Measurements from ENCODE around the gene RNF180. TPM values are rescaled to one million over a fixed set of nuclear protein-coding genes. Genes with fewer than 3 reads are reported as not detected.

Gene RNF180
- total and polyA plus RNA-seq, 2 donors (not counting 3 experiments of a cell fraction or from before 2014, with no cell fraction given): 0.62 to 5.6 TPM

DNA sequence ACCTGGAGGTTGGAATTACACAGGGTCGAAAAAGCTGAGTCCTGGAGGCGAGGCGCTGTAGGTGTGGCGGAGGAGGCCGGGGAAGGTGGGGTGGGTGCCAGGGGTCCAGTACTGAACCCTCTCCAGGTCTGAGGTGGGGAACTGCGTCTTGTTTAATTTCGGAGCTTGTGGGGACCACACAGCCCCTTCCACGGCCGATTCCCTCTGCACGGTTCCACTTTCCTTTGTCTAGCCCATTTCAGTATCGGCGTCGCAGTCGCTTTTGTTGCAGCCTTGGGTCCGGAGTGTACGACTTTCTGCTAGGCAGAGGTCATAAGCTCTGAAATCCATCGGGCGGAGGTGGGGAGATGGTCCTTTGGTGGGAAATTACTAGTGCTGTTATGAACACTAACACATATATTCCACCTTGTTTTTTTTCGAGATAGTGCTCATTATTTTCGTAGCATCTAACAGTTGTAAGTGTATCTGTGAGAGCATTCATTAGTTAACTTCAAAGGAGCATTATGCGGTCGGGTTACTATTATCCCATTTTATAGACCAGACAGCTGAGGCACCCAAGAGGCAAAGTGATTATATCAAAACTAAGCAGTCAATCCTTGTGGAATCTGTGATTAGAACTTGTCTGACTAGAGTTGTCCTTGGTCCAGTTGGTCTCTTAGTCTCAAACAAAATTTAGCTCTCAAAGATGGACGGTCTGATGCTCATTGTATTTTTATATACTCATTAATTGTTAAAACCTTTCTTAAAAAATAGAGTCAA, 737 bp downstream of the RNF180 start:
- H3K79me2 ChIP-seq (ENCODE audit: control insufficient read depth, insufficient read depth, low read length): no peaks in the 10 kb centered on the region
- H3K4me3 ChIP-seq (replicated peaks in 1 of 3; ENCODE audit: insufficient read depth in 1 of 3, low read depth in 1 of 3, low read length in 3 of 3): peak overlapping the region; percentile 67 to 88 (median 77)
- FAIRE-seq (no peak), DNase-seq (ENCODE audit: low read depth, low spot score) (peak; percentile 29)
- TF ChIP-seq, protein P1, sequence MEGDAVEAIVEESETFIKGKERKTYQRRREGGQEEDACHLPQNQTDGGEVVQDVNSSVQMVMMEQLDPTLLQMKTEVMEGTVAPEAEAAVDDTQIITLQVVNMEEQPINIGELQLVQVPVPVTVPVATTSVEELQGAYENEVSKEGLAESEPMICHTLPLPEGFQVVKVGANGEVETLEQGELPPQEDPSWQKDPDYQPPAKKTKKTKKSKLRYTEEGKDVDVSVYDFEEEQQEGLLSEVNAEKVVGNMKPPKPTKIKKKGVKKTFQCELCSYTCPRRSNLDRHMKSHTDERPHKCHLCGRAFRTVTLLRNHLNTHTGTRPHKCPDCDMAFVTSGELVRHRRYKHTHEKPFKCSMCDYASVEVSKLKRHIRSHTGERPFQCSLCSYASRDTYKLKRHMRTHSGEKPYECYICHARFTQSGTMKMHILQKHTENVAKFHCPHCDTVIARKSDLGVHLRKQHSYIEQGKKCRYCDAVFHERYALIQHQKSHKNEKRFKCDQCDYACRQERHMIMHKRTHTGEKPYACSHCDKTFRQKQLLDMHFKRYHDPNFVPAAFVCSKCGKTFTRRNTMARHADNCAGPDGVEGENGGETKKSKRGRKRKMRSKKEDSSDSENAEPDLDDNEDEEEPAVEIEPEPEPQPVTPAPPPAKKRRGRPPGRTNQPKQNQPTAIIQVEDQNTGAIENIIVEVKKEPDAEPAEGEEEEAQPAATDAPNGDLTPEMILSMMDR (IDR thresholded peaks at IDR 0.05; ENCODE audit: extremely low read depth in 1 of 2, insufficient read depth in 1 of 2, low read depth in 1 of 2, low read length in 2 of 2): no peak
- TF ChIP-seq EZH2 (IDR thresholded peaks at IDR 0.05; ENCODE audit: borderline replicate concordance, low read depth, low read length, severe bottlenecking): no peak
- no peak for TF ChIP-seq POLR2A (IDR thresholded peaks at IDR 0.05; ENCODE audit: low read depth, low read length)
- TF ChIP-seq, protein P2, sequence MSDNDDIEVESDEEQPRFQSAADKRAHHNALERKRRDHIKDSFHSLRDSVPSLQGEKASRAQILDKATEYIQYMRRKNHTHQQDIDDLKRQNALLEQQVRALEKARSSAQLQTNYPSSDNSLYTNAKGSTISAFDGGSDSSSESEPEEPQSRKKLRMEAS (IDR thresholded peaks at IDR 0.05; ENCODE audit: insufficient read depth, insufficient read length): no peak
- TF ChIP-seq POLR2AphosphoS5 (IDR thresholded peaks at IDR 0.05; ENCODE audit: insufficient read depth, low read depth, low read length): no peak
- TF ChIP-seq GATA2 (IDR thresholded peaks at IDR 0.05; ENCODE audit: insufficient read depth, insufficient read length, low read depth, low read length): no peak
- no peak for TF ChIP-seq FOS (IDR thresholded peaks at IDR 0.05; ENCODE audit: borderline replicate concordance, insufficient read depth, low read length)
- no peak for TF ChIP-seq JUN (IDR thresholded peaks at IDR 0.05; ENCODE audit: borderline replicate concordance, insufficient read depth, insufficient read length, low read depth)
- no peak for TF ChIP-seq MYC (IDR thresholded peaks at IDR 0.05; ENCODE audit: low read depth, low read length)
- no peaks in the 10 kb centered on the region for H3K9me1 ChIP-seq (replicated peaks; ENCODE audit: control insufficient read depth, extremely low read depth, insufficient read depth, low read length)
- intact Hi-C loops (cut with micrococcal nuclease) (no loop called here), dilution Hi-C loops (cut with MboI; ENCODE audit: extremely low pct_ligation_motif_present, low sequenced_read_pairs) (no loop called here)
- no peaks in the 10 kb centered on the region for H4K20me1 ChIP-seq (replicated peaks; ENCODE audit: control insufficient read depth, extremely low read depth, insufficient read depth, low read length)
- peaks cover 6% of the 10 kb centered on the region for H3K4me1 ChIP-seq (ENCODE audit: control insufficient read depth, extremely low read depth, insufficient read depth, low read length)
- peak overlapping the region; percentile 81 for H3K4me2 ChIP-seq (ENCODE audit: insufficient read depth, low read length)
- no peaks in the 10 kb centered on the region for H3K36me3 ChIP-seq (ENCODE audit: control insufficient read depth in 2 of 2, extremely low read depth in 1 of 2, insufficient read depth in 2 of 2, low read length in 2 of 2)
- CTCF ChIA-PET: interaction anchor here (1.2 to 2.1 kb wide), 4 partner anchors 10 to 63 kb away, joined by 3 to 10 read pairs (median 3); no protein-coding TSS in a partner anchor
- peak overlapping the region; percentile 84 for H2AFZ ChIP-seq (ENCODE audit: low read depth, low read length)
- no peak overlapping the region for H3K27ac ChIP-seq (ENCODE audit: insufficient read depth, low read depth, low read length)
- peak overlapping the region; percentile 61 for H3K9ac ChIP-seq (replicated peaks; ENCODE audit: extremely low read depth, insufficient read depth, low read length)
- peaks cover 13 to 18% of the 10 kb centered on the region in 2 experiments for H3K27me3 ChIP-seq (ENCODE audit: control insufficient read depth in 2 of 2, insufficient read depth in 2 of 2, low read length in 2 of 2)
- H3K9me3 ChIP-seq (replicated peaks; ENCODE audit: control insufficient read depth, insufficient read depth, low read length): no peaks in the 10 kb centered on the region
- no TSS peak for BruUV-seq (replicated peaks)
- POLR2A ChIA-PET: no interaction called here

All from endothelial cell of umbilical vein (primary cell).